HG03139 (cell line): ENCODE measurements around the gene NFATC2.

Source experiments
- ATAC-seq: cut with Tn5 transposase; IDR thresholded peaks from one replicate; pipeline ENCODE4 v1.9.1; 2021; ENCODE audit not compliant: unreplicated experiment

The NFATC2 gene

GRCh38 chr20:51399006-51399890 lies 143.3 kb downstream of the NFATC2 start:
- ATAC-seq: no peak

DNA sequence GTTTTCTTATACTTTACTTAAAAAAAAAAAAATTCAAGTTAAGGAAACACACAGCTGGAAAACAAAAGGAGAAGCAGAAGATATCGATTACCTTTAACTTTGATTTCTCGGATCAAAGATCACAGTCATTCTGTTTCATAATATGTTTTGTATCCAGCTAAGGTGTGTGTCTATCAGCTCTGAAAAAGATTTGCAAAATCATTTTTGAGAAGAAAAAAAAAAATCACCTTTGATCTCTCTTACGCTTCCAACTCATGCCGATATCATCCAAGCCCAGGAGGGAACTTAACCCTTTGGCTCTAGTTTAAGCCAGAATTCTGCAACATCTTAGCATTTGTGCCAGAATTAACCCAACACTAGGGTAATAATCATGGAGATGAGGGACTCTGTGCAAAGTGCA lies 144.0 kb downstream of the NFATC2 start:
- ATAC-seq: no peak

DNA sequence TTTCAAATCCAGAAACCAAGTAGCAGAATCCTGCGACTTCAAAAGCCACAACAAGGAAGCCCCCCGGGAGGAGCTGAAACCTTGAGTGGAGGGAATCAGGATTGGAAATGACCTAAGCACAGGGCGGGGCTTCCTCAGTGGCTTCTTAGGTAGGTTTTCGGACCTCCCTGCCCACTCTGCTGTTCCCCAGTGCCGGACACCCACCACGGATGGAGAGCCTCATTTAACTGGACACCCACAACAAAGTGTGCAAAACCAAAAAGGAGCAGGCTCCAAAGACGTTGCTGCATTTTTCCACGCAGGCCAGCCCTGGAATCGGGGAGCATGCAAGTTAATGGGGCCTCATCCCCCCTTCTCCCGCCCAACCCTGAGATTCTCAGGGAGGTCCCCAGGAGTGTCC lies 144.4 kb downstream of the NFATC2 start:
- no peak for ATAC-seq

DNA sequence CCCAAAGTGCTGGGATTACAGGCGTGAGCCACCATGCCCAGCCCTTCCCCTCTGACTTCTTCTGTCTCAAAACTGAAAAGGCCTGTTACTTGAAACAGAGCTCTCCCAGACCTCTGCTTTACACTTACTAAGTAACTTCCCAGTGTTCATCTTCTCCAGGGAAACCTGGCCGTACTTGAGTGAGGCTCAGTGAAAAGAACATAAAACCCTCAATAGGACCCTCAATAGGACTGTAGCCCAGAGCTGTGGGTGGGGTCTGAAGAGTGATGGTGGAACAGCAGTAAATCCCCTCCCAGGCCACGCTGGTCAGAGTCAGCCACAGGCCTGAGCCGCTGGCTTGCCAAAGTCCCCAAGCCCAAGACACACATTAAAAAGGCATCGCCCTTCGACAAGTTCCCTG lies 145.4 kb downstream of the NFATC2 start:
- ATAC-seq: no peak

DNA sequence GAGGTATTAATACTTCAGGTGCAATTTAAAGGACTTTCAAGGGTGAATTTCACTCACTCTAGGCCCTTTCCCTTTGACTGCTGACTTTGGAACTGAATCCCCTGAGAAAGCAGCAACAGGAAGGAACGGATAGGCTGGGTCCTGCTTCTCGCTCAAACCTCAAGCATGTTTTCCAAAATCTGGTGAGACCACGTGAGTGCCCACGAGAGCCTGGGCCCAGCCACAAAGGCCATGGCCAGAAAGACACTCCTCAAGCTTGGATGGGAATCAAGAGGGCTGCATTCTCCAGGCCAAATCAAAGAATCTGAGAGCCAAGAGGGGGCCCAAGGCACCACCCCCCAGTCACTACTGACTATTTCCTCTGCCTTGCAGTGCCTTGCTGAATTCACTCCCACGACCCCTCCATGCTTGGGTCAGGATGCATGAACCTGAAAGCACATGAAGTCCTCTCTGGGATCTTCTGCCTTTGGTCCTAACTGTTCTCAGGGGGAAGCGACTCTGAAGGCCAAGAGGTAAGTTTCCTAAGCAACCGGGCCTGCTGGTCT lies 146.1 kb downstream of the NFATC2 start:
- ATAC-seq: no peak

DNA sequence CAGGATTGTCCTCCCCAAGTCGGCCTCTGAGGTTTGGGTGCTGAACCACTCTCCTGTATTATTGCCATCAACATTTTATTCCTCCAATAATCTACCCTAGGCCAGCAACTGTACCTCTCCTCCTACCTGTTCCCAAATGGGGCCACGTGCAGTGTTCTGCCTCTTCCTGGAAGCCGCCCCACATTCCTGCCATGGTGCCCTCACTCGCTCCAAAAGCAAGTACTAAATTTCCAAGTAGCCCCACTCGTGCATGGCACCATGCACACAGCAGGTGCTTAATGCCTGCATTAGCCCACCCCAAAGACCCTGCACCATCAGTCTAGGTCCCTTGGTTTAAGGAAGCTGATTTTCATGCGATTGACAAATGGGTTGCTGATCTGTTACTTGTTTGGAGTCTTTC lies 147.8 kb downstream of the NFATC2 start:
- no peak for ATAC-seq

DNA sequence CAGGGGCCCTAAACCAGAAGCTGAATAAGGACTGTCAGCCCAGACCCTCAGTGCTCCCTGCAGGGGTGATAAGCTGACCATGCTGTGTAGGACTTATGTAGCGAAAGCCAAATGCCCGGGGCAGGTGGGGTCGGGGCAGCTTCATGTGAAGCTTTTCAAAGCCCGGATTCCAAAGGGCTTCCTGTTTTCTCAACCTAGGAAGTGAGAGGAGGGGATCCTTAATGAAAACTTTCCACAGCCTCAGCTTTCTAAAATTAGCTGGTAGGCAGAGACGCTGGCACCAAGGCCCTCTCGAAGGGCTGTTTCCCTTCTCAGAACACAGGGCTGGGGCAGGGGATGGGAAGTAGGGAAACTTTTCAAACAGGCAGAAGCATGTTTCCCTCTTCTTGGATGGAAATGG lies 148.9 kb downstream of the NFATC2 start:
- no peak for ATAC-seq

- ATAC-seq: no peak
These were observed 149.8 kb downstream of the NFATC2 start for GRCh38 chr20:51392614-51393186.

GRCh38 chr20:51391926-51392325 lies 150.6 kb downstream of the NFATC2 start:
- no peak for ATAC-seq

DNA sequence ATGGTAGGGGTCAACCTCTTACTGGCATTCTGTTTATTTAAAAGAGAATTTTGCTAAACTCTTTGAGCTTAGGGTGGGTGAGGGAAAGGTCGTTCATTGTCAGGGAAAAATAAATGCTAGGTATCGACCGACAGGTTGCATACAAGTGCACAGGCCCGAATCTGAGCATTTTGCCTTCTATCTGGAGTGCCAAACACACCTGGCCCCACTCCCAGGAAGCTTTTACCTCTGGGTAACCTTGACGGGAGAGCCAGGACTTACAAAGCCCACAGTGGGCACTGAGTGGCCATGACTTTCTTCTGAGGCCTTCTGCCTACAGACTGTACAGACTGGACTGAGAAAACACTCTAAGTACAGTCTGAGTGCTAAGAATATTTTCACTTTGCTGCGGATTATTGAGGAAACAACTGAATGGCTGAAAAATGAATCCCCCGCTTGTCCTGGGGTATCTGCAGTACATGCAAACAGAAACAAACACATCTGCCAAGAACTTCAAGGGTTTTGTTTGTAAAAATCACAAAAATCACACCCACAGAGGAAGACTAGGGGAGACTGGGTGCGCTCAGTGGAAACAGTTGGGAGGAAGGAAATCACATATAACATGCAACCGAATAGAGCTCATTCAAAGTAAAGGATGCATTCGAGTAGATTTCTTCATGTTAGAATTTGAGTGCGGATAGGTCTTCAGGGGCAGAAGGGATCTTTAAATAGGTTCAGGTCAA lies 152.8 kb downstream of the NFATC2 start:
- ATAC-seq: no peak

- no peak for ATAC-seq
These were observed 153.6 kb downstream of the NFATC2 start for GRCh38 chr20:51388756-51389542.

DNA sequence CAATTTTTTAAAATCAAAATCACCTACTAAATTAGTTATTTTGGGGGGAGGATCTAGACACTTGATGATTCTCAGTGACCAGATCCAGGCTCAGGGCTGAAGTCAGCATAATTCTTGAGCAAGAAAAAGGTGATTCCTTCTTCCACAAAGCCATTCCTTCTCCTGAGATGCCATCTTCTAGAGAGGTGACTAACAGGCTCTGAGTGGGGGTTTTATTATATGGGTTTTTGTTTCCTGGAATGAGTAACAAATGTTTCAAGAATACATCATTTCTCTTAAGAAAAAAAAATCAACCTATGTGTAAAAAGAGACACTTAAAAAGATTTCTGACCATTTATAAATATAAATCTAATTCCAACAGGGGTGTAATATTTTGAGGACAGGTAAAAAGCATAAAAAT lies 154.3 kb downstream of the NFATC2 start:
- no peak for ATAC-seq

- no peak for ATAC-seq
These were observed 155.2 kb downstream of the NFATC2 start for GRCh38 chr20:51387125-51387875.

DNA sequence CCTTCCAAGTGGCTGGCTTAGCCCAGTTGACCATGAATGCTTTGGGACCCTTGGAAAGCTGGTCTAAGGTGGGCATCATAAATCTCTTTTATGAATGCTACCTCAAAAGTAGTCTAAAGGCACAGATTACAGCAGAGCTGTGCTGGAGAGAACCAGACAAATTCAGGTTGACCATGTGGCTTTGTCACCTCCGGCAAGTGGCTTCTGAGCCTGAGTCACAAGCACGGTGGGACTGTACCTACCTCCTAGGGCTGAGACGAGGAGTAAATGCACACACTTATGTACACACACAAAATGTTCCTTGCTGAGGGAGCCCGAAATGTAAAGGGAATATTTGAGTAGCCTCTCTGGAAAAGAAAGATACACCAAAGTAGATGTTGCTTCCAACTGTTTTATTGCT lies 155.9 kb downstream of the NFATC2 start:
- no peak for ATAC-seq

- ATAC-seq: no peak
These were observed 156.6 kb downstream of the NFATC2 start for GRCh38 chr20:51385646-51386530.

DNA sequence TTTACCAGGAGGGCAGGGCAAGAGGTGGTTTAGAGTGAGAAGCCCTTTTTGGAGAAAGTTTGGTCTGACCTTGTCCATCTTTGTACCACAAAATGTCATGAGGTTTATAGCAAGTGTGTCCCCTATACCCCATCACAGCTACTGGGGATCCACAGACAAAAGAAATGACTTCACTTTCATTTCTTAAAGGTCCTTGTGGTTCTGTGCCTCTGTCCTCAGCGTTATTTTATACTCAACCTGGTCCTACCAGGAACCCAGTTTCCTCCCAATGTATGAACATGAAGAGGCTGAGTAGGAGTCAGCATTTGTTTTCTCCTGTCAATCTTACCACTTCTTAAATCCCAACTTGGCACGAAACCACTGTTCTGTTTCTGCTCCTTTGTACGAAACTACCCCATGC lies 157.6 kb downstream of the NFATC2 start:
- no peak for ATAC-seq

DNA sequence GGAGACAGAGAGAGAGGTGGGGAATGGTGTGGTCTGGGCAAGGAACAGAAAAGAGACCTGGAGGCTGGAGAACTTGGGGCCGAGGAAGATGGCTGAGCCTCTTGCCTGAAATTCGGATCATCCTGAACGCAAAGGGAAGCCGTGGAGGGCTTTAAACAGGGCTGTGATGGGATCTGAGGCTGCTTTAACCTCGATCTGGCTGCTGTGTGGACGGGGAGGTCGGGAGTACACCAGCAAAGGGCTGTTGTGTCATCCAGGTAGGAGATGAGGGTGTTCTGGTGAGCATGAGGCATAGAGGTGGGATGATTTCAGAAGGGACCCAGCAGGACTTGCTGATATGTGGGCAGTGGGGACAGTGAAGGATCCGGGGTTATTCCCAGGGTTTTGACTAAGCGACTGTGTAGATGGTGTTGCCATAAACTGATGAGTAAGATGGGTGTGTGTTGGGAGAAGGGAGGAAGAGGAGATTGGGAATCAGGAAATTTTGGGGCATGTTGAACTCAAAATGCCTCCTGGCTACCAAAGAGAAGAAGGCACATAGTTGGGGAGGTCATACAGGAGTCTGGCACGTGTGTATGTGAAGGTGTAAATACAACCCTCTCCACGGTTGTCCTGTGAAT lies 158.5 kb downstream of the NFATC2 start:
- ATAC-seq: no peak

GRCh38 chr20:51382986-51383821 lies 159.3 kb downstream of the NFATC2 start:
- ATAC-seq: no peak
